ENCODE data around the gene PLEK2.

Gene PLEK2

DNA sequence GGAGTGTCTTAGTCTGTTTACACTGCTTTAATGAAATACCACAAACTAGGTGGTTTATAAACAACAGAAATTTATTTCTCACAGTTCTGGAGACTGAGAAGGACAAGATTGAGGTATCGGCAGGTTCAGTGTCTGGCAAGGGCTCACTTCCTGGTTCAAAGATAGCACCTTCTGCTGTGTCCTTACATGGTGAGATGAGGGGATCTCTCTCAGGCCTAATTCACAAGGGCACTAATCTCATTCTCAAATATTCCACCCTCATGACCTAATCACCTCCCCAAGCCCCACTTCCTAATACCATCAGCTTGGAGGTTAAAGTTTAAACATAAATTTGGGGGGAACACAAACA lies 35.0 kb upstream of the PLEK2 start (continued):
- TF ChIP-seq, protein P1, sequence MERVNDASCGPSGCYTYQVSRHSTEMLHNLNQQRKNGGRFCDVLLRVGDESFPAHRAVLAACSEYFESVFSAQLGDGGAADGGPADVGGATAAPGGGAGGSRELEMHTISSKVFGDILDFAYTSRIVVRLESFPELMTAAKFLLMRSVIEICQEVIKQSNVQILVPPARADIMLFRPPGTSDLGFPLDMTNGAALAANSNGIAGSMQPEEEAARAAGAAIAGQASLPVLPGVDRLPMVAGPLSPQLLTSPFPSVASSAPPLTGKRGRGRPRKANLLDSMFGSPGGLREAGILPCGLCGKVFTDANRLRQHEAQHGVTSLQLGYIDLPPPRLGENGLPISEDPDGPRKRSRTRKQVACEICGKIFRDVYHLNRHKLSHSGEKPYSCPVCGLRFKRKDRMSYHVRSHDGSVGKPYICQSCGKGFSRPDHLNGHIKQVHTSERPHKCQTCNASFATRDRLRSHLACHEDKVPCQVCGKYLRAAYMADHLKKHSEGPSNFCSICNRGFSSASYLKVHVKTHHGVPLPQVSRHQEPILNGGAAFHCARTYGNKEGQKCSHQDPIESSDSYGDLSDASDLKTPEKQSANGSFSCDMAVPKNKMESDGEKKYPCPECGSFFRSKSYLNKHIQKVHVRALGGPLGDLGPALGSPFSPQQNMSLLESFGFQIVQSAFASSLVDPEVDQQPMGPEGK (CRISPR knock-in tag; IDR thresholded peaks at IDR 0.05; ENCODE audit: borderline replicate concordance): no peak
- no peak for TF ChIP-seq OSR1 (CRISPR knock-in tag; IDR thresholded peaks at IDR 0.05)
- no peak for TF ChIP-seq RARB (CRISPR knock-in tag; IDR thresholded peaks at IDR 0.05)

- no peak for ATAC-seq
- TF ChIP-seq, protein P2, sequence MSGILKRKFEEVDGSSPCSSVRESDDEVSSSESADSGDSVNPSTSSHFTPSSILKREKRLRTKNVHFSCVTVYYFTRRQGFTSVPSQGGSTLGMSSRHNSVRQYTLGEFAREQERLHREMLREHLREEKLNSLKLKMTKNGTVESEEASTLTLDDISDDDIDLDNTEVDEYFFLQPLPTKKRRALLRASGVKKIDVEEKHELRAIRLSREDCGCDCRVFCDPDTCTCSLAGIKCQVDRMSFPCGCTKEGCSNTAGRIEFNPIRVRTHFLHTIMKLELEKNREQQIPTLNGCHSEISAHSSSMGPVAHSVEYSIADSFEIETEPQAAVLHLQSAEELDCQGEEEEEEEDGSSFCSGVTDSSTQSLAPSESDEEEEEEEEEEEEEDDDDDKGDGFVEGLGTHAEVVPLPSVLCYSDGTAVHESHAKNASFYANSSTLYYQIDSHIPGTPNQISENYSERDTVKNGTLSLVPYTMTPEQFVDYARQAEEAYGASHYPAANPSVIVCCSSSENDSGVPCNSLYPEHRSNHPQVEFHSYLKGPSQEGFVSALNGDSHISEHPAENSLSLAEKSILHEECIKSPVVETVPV (CRISPR knock-in tag; IDR thresholded peaks at IDR 0.05): no peak
- TF ChIP-seq ZNF565 (CRISPR knock-in tag; conservative IDR thresholded peaks at IDR 0.05; ENCODE audit: low read depth): no peak
- TF ChIP-seq ISL1 (CRISPR knock-in tag; IDR thresholded peaks at IDR 0.05): no peak
- no peak for TF ChIP-seq SNAI2 (CRISPR knock-in tag; IDR thresholded peaks at IDR 0.05)
- TF ChIP-seq ZFP3 (CRISPR knock-in tag; IDR thresholded peaks at IDR 0.05): no peak
- no peak for TF ChIP-seq ARNTL (CRISPR knock-in tag; IDR thresholded peaks at IDR 0.05; ENCODE audit: borderline replicate concordance, low read depth)
- TF ChIP-seq POU6F1 (CRISPR knock-in tag; IDR thresholded peaks at IDR 0.05; ENCODE audit: borderline replicate concordance, low read depth): no peak
- TF ChIP-seq TOX (CRISPR knock-in tag; IDR thresholded peaks at IDR 0.05; ENCODE audit: borderline replicate concordance): no peak
- no peak for TF ChIP-seq CSDC2 (CRISPR knock-in tag; IDR thresholded peaks at IDR 0.05)
Observed at GRCh38 chr14:67446371-67447032, 34.5 kb upstream of the PLEK2 start.

DNA sequence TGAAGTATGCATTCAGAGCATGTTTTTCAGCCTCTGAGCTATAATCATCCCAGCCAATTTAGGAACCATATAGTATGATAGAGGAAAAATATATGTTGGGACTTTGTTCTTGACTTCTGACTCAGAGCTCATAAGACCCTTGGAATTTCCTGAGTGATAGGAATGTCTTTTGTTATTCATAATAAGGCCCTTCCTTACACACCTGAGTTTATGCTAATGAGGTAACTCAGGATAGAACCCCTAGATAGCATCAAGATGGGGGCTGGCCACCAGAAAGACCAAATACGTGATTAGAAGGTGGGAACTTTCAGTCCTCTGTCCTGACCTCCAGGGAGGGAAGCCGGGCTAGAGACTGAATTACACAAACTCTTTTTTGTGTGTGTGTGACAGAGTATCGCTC lies 32.4 kb upstream of the PLEK2 start:
- no peak for ATAC-seq
- TF ChIP-seq, protein P3, sequence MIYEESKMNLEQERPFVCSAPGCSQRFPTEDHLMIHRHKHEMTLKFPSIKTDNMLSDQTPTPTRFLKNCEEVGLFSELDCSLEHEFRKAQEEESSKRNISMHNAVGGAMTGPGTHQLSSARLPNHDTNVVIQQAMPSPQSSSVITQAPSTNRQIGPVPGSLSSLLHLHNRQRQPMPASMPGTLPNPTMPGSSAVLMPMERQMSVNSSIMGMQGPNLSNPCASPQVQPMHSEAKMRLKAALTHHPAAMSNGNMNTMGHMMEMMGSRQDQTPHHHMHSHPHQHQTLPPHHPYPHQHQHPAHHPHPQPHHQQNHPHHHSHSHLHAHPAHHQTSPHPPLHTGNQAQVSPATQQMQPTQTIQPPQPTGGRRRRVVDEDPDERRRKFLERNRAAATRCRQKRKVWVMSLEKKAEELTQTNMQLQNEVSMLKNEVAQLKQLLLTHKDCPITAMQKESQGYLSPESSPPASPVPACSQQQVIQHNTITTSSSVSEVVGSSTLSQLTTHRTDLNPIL (CRISPR knock-in tag; IDR thresholded peaks at IDR 0.05; ENCODE audit: low read depth): no peak
- no peak for TF ChIP-seq ZNF565 (CRISPR knock-in tag; conservative IDR thresholded peaks at IDR 0.05; ENCODE audit: low read depth)
- TF ChIP-seq ISL1 (CRISPR knock-in tag; IDR thresholded peaks at IDR 0.05): no peak

DNA sequence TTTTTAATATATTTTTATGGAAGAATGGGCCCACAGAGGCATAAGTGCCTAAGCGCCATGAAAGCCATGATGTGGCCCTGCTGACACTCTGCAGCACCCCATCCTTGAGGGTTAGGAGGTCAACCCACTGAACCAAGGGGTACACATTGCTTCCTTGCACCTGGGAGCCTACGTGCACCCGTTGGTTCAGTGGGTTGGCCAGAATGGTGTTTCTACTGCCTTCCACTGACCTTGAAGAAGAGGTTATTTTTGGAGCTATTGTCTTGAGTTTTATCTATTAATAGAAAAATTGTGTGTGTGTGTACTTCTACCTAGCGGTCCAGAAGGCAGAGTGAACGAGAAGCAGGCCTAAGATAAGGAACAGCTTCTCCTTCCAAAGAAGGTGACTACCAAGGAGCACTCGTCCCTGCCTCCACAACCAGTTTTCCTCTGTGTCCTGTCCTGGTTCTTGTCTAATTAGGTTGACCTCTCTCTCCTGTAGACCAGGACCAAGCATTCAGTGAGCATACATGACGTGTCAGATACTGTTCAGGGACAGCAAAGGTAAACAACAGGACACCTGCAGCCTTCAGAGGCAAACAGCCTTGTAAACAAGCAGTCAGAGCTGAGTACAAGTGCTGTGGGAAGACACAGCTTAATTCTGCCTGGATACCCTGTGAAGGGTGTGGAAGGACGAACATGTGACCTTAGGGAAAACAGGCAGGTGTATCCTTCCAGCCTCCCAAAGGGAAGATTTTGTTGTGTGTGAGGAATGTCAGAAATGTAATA lies 30.4 kb upstream of the PLEK2 start:
- ATAC-seq: no peak
- TF ChIP-seq POU6F1 (CRISPR knock-in tag; IDR thresholded peaks at IDR 0.05; ENCODE audit: borderline replicate concordance, low read depth) (no peak), CSDC2 (CRISPR knock-in tag; IDR thresholded peaks at IDR 0.05) (no peak), TCF4 (CRISPR knock-in tag; IDR thresholded peaks at IDR 0.05; ENCODE audit: borderline replicate concordance) (no peak), TOX (CRISPR knock-in tag; IDR thresholded peaks at IDR 0.05; ENCODE audit: borderline replicate concordance) (no peak), ZNF8 (CRISPR knock-in tag; IDR thresholded peaks at IDR 0.05) (no peak), ZNF70 (CRISPR knock-in tag; IDR thresholded peaks at IDR 0.05) (no peak), PPARA (CRISPR knock-in tag; IDR thresholded peaks at IDR 0.05; ENCODE audit: borderline replicate concordance) (no peak), ISL1 (CRISPR knock-in tag; IDR thresholded peaks at IDR 0.05) (no peak), OSR1 (CRISPR knock-in tag; IDR thresholded peaks at IDR 0.05) (no peak), ZFP30 (CRISPR knock-in tag; IDR thresholded peaks at IDR 0.05) (no peak), ZFP3 (CRISPR knock-in tag; IDR thresholded peaks at IDR 0.05) (no peak)
- TF ChIP-seq, protein P1 (CRISPR knock-in tag; IDR thresholded peaks at IDR 0.05; ENCODE audit: borderline replicate concordance): no peak
- TF ChIP-seq, protein P3 (CRISPR knock-in tag; IDR thresholded peaks at IDR 0.05; ENCODE audit: low read depth): no peak
- TF ChIP-seq, protein P4, sequence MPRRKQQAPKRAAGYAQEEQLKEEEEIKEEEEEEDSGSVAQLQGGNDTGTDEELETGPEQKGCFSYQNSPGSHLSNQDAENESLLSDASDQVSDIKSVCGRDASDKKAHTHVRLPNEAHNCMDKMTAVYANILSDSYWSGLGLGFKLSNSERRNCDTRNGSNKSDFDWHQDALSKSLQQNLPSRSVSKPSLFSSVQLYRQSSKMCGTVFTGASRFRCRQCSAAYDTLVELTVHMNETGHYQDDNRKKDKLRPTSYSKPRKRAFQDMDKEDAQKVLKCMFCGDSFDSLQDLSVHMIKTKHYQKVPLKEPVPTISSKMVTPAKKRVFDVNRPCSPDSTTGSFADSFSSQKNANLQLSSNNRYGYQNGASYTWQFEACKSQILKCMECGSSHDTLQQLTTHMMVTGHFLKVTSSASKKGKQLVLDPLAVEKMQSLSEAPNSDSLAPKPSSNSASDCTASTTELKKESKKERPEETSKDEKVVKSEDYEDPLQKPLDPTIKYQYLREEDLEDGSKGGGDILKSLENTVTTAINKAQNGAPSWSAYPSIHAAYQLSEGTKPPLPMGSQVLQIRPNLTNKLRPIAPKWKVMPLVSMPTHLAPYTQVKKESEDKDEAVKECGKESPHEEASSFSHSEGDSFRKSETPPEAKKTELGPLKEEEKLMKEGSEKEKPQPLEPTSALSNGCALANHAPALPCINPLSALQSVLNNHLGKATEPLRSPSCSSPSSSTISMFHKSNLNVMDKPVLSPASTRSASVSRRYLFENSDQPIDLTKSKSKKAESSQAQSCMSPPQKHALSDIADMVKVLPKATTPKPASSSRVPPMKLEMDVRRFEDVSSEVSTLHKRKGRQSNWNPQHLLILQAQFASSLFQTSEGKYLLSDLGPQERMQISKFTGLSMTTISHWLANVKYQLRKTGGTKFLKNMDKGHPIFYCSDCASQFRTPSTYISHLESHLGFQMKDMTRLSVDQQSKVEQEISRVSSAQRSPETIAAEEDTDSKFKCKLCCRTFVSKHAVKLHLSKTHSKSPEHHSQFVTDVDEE (CRISPR knock-in tag; IDR thresholded peaks at IDR 0.05): no peak
